ENCODE data around the gene IL31RA. TPM values are rescaled to one million over a fixed set of nuclear protein-coding genes. Genes with fewer than 3 reads are reported as not detected.

IL31RA gene
- total and polyA plus RNA-seq, 2 donors from 2014 or later, result 0.44 TPM; not detected in 1

DNA sequence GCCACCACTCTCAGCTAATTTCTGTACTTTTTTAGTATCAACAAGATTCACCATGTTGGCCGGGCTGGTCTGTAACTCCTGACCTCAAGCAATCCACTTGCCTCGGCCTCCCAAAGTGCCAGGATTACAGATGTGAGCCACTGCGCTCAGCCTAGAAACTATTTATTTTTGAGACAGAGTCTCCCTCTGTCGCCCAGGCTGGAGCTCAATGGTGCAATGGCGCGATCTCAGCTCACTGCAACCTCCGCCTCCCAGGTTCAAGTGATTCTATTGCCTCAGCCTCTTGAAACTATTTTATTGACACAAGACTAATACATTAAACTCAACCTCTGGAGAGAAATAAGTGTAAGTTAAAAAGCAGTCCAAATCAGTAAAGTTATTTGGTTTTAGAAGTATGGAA is 109.6 kb downstream of the IL31RA start:
- no peak overlapping the region for H3K4me3 ChIP-seq (ENCODE audit: low read length in 3 of 3)
- H3K36me3 ChIP-seq (ENCODE audit: control insufficient read depth in 2 of 3, insufficient read depth in 3 of 3, low read length in 3 of 3), result peaks cover 6 to 56% (median 26%) of the 10 kb centered on the region in 3 donors
- H3K9me3 ChIP-seq (ENCODE audit: control insufficient read depth in 2 of 3, insufficient read depth in 1 of 3, low read length in 3 of 3), result no peaks in the 10 kb centered on the region
- no peak for FAIRE-seq
- TF ChIP-seq, protein P1, sequence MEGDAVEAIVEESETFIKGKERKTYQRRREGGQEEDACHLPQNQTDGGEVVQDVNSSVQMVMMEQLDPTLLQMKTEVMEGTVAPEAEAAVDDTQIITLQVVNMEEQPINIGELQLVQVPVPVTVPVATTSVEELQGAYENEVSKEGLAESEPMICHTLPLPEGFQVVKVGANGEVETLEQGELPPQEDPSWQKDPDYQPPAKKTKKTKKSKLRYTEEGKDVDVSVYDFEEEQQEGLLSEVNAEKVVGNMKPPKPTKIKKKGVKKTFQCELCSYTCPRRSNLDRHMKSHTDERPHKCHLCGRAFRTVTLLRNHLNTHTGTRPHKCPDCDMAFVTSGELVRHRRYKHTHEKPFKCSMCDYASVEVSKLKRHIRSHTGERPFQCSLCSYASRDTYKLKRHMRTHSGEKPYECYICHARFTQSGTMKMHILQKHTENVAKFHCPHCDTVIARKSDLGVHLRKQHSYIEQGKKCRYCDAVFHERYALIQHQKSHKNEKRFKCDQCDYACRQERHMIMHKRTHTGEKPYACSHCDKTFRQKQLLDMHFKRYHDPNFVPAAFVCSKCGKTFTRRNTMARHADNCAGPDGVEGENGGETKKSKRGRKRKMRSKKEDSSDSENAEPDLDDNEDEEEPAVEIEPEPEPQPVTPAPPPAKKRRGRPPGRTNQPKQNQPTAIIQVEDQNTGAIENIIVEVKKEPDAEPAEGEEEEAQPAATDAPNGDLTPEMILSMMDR (IDR thresholded peaks at IDR 0.05; ENCODE audit: borderline replicate concordance, extremely low read depth, insufficient read depth), result no peak
- no peak for DNase-seq
- H3K9ac ChIP-seq (ENCODE audit: low read length in 3 of 3), result no peak overlapping the region
- no peaks in the 10 kb centered on the region for H3K27me3 ChIP-seq (ENCODE audit: control insufficient read depth, insufficient read depth, low read length)
- no peaks in the 10 kb centered on the region for H3K4me1 ChIP-seq (ENCODE audit: control insufficient read depth in 2 of 3, insufficient read depth in 2 of 3, low read depth in 1 of 3, low read length in 3 of 3)
- H3K27ac ChIP-seq (ENCODE audit: low read depth in 2 of 2, low read length in 2 of 2), result no peak overlapping the region
- intact Hi-C loops (cut with DNase I), result no loop called here

DNA sequence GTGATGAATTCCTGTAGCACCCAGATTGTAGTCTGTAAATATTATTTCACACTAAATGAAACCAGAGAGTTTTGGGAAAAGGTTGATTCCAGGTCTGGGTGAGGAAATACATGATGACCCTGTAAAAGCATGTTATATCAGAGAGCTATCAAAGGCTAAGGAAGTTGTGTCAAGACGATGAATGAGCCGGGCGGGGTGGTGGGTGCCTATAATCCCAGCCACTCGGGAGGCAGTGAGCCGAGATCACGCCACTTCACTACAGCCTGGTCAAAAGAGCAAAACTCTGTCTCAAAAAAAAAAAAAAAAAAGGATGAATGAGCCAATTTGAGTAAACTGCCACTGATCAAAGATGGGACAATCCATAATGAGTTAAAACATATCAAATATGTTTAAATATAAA is 114.4 kb downstream of the IL31RA start:
- Histone ChIP-seq H3K9ac (ENCODE audit: low read length in 3 of 3) (no peak overlapping the region), H3K4me3 (ENCODE audit: low read length in 3 of 3) (no peak overlapping the region), H3K27me3 (ENCODE audit: control insufficient read depth, insufficient read depth, low read length) (no peaks in the 10 kb centered on the region), H3K36me3 (ENCODE audit: control insufficient read depth in 2 of 3, insufficient read depth in 3 of 3, low read length in 3 of 3) (peaks cover 4 to 31% (median 17%) of the 10 kb centered on the region in 3 donors), H3K4me1 (ENCODE audit: control insufficient read depth in 2 of 3, insufficient read depth in 2 of 3, low read depth in 1 of 3, low read length in 3 of 3) (no peaks in the 10 kb centered on the region), H3K27ac (ENCODE audit: low read depth in 2 of 2, low read length in 2 of 2) (no peak overlapping the region), H3K9me3 (ENCODE audit: control insufficient read depth in 2 of 3, insufficient read depth in 1 of 3, low read length in 3 of 3) (no peaks in the 10 kb centered on the region)
- TF ChIP-seq, protein P1 (IDR thresholded peaks at IDR 0.05; ENCODE audit: borderline replicate concordance, extremely low read depth, insufficient read depth), result no peak
- FAIRE-seq (no peak), DNase-seq (no peak)
- intact Hi-C loops (cut with DNase I), result no loop called here

DNA sequence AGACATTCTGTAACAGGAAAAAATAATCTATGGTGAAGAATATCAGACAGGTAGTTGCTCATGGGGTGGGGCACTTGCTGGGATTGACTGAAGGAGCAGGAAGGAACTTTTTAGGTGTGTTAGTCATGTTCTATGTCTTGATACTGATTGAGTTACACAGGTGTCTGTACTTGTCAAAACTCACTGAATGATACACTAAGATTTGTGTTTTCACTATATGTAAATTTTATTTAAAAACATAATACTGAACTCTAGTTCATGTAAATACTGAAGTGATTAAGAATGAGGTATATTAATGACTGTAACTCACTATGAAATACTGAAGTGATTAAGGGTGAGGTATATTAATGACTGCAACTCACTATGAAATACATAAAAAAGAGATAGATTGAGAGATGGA is 115.1 kb downstream of the IL31RA start:
- TF ChIP-seq, protein P1 (IDR thresholded peaks at IDR 0.05; ENCODE audit: borderline replicate concordance, extremely low read depth, insufficient read depth), result no peak
- Histone ChIP-seq H3K27ac (ENCODE audit: low read depth in 2 of 2, low read length in 2 of 2) (no peak overlapping the region), H3K27me3 (ENCODE audit: control insufficient read depth, insufficient read depth, low read length) (no peaks in the 10 kb centered on the region), H3K4me3 (ENCODE audit: low read length in 3 of 3) (no peak overlapping the region), H3K9ac (ENCODE audit: low read length in 3 of 3) (no peak overlapping the region), H3K4me1 (ENCODE audit: control insufficient read depth in 2 of 3, insufficient read depth in 2 of 3, low read depth in 1 of 3, low read length in 3 of 3) (no peaks in the 10 kb centered on the region), H3K9me3 (ENCODE audit: control insufficient read depth in 2 of 3, insufficient read depth in 1 of 3, low read length in 3 of 3) (no peaks in the 10 kb centered on the region), H3K36me3 (ENCODE audit: control insufficient read depth in 2 of 3, insufficient read depth in 3 of 3, low read length in 3 of 3) (peaks cover 4 to 24% (median 13%) of the 10 kb centered on the region in 3 donors)
- DNase-seq (no peak), FAIRE-seq (no peak)
- intact Hi-C loops (cut with DNase I), result no loop called here

DNA sequence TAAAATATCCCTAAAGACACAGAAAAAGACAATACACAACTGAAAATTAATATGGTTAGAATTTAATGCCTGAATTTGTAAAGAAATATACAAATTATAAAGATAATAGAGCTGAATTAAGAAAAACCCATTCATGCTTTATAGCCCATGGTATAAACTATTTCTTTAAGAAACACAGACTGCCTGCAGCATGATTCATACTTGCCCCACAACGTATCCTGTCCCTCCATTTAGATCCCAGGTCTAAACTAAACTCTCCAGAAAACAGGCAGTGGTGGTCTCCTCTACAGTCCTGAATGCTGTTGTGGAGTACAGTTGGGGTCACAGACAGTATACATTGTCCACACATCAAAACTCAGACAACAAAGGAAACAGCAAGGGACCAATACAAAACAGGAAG is 118.8 kb downstream of the IL31RA start:
- no peaks in the 10 kb centered on the region for H3K27me3 ChIP-seq (ENCODE audit: control insufficient read depth, insufficient read depth, low read length)
- peaks cover under 1 to 6% (median 5%) of the 10 kb centered on the region in 3 donors for H3K36me3 ChIP-seq (ENCODE audit: control insufficient read depth in 2 of 3, insufficient read depth in 3 of 3, low read length in 3 of 3)
- H3K4me1 ChIP-seq (ENCODE audit: control insufficient read depth in 2 of 3, insufficient read depth in 2 of 3, low read depth in 1 of 3, low read length in 3 of 3), result no peaks in the 10 kb centered on the region
- H3K4me3 ChIP-seq (ENCODE audit: low read length in 3 of 3), result no peak overlapping the region
- H3K27ac ChIP-seq (ENCODE audit: low read depth in 2 of 2, low read length in 2 of 2), result no peak overlapping the region
- no peaks in the 10 kb centered on the region for H3K9me3 ChIP-seq (ENCODE audit: control insufficient read depth in 2 of 3, insufficient read depth in 1 of 3, low read length in 3 of 3)
- intact Hi-C loops (cut with DNase I), result no loop called here
- no peak for FAIRE-seq
- DNase-seq, result no peak
- TF ChIP-seq, protein P1 (IDR thresholded peaks at IDR 0.05; ENCODE audit: borderline replicate concordance, extremely low read depth, insufficient read depth), result no peak
- no peak overlapping the region for H3K9ac ChIP-seq (ENCODE audit: low read length in 3 of 3)

Data from kidney (tissue), 14 donors.